Limb (tissue), 2 donors: ENCODE data around the gene LCE5A.
"Not testable (repeated sequence)": the region's sequence is repeated elsewhere in the genome, so short reads cannot be mapped to it uniquely, and the experiment has no call there.

Experiments used
- DNase-seq, 2 donors: peaks; one replicate each; pipeline ENCODE4 v3.0.0-alpha.2; 2016; ENCODE audit errors: extremely low spot score in 2 of 2

LCE5A gene

DNA sequence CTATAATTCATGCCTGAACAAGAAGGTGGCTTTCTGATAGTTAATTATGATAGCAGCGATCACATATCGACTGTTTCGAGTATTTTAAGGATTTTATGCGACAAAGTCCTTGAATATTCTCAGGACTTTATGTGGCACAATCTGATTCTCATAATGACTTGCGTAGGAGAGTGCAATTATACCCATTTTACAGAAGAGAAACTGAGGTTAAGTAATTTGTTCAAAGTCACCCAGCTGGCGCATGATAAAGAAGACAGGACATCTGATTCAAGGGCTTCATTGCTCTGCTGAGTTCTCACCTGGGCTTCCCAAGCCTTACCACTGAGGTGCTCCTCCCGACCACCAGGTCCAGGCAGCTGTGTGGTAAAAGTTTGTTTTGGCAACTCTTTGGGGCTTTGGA lies 5.5 kb downstream of the LCE5A start:
- DNase-seq, result no peak

DNA sequence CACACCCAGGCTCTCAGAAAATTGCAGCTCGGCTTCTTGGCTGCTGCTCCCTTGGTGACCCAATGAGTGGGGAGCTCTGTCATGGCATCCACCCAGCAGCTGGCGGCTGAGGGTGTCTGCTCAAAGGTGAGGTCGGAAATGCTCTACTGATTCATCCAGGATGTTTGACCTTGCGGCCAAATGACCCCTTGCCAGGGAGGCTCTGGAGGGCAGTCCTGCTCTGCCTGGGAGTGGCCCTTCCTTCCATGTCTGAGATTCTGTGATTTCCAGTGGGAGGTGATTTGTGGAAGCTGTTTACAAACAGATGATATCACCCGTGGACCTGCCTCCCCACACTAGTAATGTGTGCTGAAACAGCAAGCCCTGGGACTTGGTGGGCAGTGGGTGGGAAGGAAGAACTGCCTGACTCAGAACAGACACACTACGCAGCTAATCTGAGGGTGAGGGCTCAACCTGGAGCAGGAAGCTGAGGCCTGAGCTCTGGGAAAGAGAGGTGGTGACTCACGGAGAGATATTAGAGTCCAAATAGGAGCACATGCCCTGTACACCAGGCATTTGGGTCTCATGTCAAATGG lies 6.7 kb downstream of the LCE5A start:
- no peak for DNase-seq

DNA sequence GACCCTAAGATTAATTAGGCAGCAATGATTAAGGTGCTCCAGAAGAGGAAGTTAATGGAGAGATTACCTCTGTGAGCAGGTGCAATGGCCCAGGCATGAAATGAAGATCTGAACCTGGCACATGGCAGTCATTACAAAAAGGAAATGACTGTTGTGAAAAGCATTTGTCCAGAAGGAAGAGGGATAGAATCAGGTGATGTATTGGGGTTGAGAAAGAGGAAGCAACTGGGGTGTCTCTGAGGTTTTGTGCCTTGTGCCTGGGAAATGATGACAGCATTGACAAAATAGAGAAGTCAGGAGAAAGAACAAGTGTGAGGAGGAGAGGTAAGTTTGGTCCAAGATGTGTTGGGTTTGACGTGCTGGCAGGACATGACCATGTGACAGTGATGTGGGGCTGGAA lies 9.2 kb downstream of the LCE5A start:
- DNase-seq, result no peak

DNA sequence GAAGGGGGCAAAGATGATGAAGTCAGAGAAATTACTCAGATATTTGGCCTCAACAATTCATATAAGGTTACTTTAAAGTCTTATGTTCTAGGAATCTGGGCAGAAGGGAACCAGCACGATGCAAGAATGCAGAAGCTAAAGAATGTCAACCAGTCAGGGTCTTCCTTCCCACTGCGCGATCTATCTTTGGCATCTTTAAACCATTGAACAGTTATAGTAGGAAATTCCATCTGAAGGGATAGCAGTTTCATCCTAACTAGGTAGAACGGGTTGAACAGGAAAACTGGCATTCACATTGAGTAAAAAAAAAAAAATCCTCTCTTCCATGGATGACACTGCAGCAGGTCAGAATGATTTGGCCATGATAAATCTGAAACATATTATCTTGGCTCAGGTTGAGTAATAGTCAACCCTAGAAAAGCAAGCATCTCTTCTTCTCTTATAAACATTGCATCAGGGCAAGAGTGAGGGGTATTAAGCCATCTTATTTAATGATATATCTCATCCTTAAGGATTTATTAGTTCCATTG lies 10.0 kb downstream of the LCE5A start:
- DNase-seq, result no peak

DNA sequence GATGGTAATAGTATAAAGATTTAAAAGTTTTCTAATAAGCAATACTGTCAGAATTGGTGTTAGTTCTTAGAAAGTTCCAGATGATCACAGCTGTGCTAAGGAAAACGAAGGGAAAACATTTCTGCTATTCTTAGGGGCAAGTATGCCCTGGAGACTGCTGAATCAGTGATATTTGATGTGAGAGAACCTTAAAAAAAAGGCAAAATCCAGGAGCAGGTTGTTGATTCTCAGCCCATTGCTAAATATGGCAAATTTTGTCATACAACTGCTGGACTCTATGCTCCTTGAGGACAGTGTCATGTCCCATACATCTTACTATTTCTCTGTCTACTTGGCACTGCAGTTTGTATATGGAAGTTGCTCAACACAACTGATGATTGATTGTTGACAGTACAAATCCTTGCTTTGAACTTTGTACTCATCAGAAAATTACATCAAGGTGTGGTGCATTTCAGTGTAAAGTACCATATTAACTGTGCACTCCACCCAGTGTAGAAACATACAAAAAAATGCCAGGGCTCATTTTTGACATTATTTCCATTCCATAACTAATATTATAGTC lies 14.6 kb downstream of the LCE5A start:
- DNase-seq, result no peak

DNA sequence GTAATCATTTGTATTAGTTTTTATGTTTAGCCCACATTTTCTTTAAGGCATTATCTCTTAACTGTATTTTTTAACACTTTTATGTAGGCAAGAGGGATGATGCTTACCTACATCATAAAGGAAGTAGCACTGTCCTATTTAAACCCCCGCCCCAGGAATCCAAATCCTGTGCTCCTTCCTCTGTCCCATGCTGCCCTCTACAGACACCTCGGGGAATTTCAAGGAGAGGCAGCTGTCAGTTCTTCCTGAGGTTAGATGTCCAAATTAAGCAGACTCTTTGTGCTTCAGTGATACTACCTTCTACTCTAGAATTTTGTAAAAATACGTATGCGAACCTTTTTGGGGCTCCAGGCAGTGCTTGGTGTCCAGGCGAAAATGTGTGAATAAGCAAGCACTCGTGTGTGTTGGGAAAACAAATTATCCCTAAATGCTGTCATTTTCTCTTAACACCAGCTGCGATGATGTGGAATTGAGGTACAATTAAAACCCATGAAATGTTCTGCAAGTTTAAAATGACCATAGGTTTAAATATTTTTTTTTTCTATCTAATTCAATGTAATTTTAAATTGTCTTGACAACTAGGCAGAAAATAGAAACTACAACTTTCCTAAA lies 22.8 kb downstream of the LCE5A start:
- no peak for DNase-seq

DNA sequence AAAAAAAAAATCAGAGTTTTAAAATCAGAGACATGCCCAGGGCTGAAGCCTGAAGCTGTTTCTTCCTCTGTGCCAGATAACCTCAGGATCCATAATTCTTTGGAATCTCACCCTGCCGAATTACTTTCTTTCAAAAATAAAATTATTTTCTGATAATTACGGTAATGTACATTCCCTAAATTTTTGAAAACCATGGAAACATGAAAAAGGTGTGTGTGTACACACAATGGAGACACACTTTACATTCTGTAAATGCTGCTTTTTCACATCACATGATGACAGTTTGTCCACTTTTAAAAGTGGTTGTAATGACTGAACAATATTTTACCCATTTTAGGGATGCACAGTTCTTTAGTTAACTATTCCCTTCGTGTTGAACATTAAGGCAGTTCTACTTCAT lies 25.2 kb downstream of the LCE5A start:
- no peak for DNase-seq

DNA sequence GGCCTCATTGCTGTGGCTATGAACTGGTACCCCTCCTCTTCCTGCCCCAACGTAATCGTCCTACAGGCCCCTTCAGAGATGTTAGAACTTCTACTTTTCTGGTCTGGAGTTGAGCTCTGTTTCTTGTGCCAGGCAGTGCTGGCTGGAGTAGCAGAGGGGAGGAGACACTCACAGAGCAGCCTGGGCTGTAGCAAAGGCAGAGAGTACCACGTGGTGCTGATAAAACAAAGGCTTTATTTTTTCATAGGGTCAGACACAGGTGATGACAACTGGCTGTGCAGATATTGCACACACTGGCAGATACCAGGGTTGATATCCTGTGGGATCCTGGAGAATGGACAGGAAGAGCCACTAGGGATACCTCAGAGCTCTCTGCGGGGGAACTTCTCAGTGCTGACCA lies 26.9 kb downstream of the LCE5A start:
- no peak for DNase-seq

DNA sequence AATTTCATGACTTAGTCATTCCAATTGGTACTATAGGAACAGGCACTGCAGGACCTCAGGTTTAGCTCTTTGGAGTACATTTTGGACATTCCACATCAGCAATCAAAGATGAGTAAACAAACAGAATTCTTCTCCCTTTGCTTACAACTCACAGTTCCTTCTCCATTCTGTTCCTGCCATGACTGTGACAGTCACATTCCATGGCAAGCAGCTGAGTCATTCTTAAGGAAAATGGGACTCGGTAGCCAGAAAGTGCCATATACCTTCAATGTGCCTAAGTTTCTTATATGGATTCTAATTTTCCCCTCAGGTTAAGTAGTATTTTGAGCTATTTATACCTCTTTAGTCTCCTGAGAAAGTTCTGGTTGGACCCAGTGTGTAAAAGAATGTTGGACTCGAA lies 29.3 kb downstream of the LCE5A start:
- DNase-seq, result no peak

DNA sequence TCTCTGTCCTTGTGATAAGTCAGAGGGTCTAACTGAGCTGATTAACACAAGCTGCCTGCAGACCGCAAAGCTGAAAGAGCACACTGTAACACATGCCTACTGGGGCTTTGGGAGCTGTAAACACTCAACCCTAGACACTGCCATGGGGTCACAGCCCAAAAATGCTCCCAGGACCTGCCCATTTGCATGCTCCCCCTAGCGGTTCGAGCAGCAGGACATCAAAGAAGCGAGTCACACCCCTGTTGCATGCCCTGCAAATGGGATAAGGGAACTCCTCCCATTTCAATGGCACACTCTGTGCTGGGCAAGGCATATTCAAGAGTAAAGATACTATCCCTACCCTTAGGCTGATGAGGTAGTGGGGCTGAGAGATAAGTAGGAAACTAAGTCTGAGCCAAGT lies 33.2 kb downstream of the LCE5A start:
- DNase-seq, result no peak

DNA sequence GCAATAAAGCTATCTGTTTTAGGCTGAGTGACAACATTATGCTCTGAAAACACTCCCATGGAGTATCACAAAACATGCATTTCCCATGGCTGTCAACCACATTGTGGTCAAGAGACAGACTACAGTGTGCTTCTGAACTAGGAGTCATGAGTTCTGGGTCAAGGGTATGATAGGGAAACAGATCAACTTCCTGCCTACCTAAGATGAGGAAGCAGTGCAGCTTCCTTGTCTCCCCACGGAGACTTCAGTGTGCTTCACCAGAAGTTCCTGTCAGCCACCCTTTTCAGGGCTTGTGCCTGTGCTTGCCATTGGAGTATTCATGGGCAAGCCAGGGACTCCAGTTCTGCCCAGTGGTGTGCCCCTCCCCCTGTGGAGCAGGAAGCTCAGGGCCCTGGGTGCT lies 36.1 kb downstream of the LCE5A start:
- no peak for DNase-seq

DNA sequence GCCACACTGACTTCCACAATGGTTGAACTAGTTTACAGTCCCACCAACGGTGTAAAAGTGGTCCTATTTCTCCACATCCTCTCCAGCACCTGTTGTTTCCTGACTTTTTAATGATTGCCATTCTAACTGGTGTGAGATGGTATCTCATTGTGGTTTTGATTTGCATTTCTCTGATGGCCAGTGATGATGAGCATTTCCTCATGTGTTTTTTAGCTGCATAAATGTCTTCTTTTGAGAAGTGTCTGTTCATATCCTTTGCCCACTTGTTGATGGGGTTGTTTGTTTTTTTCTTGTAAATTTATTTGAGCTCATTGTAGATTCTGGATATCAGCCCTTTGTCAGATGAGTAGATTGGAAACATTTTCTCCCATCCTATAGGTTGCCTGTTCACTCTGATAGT lies 37.8 kb downstream of the LCE5A start:
- DNase-seq, result not testable (repeated sequence)
